NCI-H2029 treated with DMSO at 0.1 percent for 48 hours (cell line): ENCODE measurements around the gene CSF2.
"Not testable (repeated sequence)": the region's sequence is repeated elsewhere in the genome, so short reads cannot be mapped to it uniquely, and the experiment has no call there.

Source experiments
- DNase-seq: peaks from one replicate; lab custom pipeline; 2025; lab: John Stamatoyannopoulos, UW

CSF2 gene

GRCh38 chr5:132087176-132087575, 13.6 kb downstream of the CSF2 start:
- no peak for DNase-seq

- DNase-seq, result no peak
Observed at GRCh38 chr5:132087661-132088060, 14.1 kb downstream of the CSF2 start.

DNA sequence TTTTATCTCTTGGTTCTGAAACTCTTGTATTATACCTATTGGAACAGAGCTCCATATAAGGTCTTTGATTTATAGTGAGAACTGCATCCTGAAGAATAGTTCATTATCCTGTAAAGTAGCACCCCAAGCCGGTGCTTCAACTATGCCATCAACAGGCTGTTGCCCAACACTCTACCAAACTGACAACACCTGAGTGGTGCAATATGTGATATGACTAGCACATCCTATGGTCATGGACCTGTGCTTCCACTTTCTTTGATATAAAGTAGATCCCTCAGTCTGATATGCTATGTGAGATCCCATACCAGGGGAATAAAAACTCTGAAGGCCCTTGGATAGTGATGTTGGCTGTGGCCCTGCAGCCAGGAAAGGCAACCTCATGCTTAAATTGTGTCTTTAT, 15.8 kb downstream of the CSF2 start:
- no peak for DNase-seq

DNA sequence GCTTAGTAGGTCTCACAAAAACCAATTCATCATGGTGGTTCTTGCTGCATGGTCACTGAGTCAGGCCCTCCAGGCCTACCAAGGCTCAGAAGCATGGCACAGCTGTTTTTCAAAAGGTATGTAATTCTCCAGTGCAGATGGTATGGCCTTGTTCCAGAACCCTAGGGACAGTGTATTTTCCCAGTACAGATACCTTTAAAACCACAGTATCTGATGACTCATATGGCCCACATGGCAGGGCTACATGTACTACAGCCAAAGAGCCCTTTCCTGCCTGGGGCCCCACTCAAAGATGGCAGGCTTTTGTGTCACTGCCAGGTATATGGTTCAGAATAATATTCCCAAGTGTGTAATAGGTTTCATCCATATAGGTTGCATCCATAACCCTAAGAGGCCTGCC, 16.5 kb downstream of the CSF2 start:
- no peak for DNase-seq

DNA sequence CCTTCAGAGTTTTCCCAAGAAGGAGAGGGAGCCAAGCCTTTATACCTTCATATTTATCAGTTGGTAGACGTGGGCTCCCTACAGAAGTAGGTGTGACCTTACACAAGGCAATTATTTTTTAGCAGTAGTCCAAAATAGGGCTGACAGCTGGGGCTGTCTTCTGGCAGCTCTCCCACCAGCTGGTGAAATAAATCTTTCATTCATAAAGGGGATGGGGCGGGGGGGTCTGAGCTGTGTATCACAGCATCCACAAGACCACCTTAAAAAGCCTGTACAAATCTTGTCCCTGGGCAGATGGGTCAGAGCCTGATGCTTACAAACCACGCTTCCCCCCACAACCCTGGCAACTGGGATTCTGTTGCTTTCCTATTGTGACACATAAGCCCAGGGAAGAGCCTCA, 19.7 kb downstream of the CSF2 start:
- DNase-seq, result no peak

DNA sequence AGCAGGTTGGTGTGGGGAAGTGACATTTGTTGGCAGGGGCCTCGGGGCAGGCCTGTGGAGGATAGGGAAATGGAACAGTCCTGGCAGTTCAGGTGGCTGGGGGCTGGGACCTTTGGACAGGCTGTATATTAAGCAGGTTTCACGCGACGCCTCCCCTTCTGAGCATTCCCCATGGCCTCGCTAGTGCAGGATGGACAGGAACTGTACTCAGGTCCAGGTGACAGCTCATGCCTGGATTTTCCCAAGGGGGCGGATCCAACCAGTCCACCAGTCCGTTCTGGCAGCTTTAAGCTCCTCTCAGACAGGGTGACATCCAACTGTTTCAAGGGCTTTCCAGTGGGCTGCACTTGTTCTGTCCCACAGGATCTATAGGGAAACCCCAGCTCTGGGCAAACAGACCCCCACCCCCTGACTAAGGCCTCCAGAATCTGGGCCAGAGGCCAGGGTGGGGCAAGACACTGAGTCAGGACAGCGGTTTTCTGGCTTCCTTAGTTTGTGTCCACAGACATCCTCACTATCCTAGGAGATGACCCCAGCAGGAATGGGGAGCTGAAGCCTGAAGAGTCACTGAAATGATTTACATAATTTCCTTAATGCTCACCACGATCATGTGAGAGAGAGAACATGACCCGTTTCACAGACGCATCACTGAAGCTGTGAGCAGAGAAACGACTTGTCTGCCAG, 20.9 kb downstream of the CSF2 start:
- DNase-seq, result no peak

DNA sequence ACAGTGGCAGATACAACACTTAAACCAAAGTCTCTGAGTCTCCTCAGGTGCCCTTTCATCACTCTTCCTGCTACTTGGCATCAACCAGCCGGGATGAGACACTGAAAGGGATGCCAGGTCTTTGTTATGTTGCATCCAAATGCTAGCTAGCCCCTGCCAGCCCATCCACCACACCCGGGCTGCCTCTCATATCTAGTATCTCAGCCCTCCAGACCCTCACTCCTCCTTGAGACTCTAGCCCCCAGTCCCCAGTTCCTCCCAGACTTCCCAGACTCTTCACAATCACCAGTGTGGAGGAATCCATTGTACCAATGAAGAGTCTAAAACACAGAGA, 21.5 kb downstream of the CSF2 start:
- DNase-seq, result no peak

GRCh38 chr5:132095424-132095972, 21.9 kb downstream of the CSF2 start:
- no peak for DNase-seq

DNA sequence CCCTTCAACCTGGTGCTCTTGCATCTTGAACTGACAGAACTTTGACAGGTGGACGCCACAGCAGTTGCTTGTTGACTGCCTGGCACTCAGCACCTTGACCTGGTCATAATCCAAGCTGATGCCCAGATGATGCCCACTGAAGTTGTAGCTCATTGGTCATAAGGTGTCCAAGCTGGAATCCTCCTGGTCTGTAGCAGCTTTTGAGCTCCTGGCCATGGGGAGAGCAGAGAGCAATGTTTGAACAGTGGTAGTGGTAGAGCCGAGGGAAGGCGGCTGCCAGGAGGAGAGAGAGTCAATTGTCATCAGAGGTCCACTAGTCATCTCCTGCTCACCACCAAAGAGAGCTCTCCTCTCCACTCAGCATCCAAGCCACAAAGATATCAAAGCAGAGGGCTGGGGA, 23.3 kb downstream of the CSF2 start:
- no peak for DNase-seq

DNA sequence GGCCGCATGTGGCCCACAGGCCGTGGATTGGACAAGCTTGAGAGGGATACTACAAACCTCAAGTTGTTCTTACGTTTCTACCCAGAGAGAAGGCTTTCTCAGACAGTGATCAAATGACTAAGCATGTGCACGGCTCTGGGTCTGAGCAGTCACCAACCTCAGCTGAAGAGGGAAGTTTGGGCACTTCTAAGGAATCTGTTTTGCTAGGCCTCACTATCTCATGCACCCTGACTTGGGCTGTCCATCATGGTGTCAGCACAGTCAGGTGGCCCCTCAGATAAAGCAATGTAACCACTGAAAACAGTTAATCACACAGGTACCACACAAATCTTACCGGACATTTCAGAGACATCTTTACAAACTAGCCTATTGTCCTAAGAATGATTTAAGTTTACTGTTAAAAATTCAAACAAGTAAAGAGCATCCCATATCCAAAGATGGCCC, 24.6 kb downstream of the CSF2 start:
- no peak for DNase-seq

GRCh38 chr5:132098621-132099020, 25.0 kb downstream of the CSF2 start:
- DNase-seq, result no peak

- no peak for DNase-seq
Observed at GRCh38 chr5:132099076-132099748, 25.6 kb downstream of the CSF2 start.

DNA sequence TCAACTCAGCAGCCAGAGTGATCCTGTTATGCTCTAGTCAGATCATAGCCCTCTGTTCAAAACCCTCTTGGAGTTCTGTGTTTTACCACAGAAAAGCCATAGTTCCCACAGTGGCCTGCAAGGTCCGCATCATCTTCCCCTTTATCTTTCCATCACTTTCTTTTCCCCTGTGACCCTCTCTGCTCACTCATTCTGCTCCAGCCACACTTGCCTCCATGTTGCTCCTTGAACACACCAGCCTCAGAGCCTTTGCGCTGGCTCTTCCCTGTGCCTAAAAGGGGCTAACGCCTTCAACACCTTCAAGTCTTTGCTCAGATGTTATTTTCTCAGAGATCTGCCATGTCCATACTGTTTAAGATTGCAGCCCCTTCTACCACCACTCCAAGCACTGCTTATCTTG, 26.3 kb downstream of the CSF2 start:
- no peak for DNase-seq

- DNase-seq, result no peak
Observed at GRCh38 chr5:132100672-132101261, 27.2 kb downstream of the CSF2 start.

DNA sequence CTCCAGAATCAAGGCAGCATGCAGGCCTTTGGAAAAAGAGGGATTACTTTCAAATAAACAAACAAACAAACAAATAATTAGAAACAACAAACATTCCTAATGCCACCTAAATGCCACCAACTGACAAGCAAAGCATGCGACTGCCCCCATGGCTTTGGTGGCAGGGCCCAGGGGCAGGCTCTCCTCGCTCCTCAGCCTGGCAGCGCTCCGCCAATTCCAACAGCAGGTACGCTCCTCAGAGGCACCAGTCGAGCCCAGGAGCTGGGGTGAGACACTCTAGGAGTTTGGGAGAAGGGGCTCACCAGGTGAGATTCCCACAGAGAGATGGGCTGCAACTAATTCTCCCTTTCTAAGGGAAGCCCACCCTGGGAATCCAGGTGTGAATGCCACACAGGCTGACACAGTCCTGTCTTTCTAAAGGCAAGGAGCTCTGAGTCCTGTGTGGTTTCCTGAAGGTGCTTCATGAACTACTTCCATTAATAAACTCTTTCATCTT, 27.8 kb downstream of the CSF2 start:
- no peak for DNase-seq

GRCh38 chr5:132102101-132102701, 28.6 kb downstream of the CSF2 start:
- no peak for DNase-seq

DNA sequence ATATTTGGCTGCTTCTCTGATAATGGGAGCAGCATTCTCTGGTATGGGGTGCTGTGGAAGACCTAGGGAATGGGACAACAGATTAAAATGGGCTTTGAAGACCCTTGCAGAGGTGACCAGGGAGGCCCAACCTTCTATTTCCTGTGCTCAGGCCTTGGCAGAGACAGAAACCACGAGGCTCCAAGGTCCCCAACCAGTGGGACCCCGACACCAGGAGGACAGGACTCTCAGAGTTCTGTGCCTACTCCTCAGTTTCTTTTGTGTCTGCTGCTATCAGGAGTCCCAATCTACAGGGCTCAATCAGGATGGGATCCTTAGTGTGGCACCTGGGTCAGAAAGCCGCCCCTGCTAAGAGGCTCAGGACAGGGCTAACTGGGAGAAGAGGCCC, 29.3 kb downstream of the CSF2 start:
- DNase-seq, result no peak

GRCh38 chr5:132103332-132103951, 29.9 kb downstream of the CSF2 start:
- DNase-seq, result no peak

- DNase-seq, result no peak
Observed at GRCh38 chr5:132103969-132104391, 30.4 kb downstream of the CSF2 start.

DNA sequence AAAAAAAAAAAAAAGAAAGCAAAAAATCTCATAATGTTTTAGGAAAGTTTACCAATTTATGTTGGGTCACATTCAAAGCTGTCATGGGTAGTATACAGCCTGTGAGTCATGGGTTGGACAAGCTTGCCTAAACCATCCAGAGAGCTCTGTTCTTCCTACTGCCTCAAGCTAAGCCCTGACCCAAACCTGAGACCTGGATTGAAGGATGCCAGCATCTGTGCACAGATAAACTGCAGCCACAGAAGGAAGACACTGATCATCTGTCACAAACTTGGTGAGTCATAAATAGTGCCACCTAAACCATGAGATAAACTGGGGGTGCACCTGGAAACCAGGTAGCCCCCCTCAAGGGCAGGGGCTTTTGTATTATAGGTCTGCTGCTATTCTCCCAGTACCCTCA, 31.0 kb downstream of the CSF2 start:
- DNase-seq, result no peak

- no peak for DNase-seq
Observed at GRCh38 chr5:132105688-132106087, 32.1 kb downstream of the CSF2 start.

DNA sequence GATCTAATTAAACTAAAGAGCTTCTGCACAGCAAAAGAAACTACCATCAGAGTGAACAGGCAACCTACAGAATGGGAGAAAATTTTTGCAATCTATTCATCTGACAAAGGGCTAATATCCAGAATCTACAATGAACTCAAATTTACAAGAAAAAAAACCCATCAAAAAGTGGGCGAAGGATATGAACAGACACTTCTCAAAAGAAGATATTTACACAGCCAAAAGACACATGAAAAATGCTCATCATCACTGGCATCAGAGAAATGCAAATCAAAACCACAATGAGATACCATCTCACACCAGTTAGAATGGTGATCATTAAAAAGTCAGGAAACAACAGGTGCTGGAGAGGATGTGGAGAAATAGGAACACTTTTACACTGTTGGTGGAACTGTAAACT, 34.9 kb downstream of the CSF2 start:
- not testable (repeated sequence) for DNase-seq
